Body of pancreas (tissue), 4 donors: ENCODE data around the gene MROH2A. TPM values are rescaled to one million over a fixed set of nuclear protein-coding genes. Genes with fewer than 3 reads are reported as not detected.
A peak's percentile ranks its signal among the peaks of the same experiment; 100 is the strongest.

Experiments
- ATAC-seq: fragments of 150-250 bp; one replicate; pipeline ENCODE4 v1.9.1; 2016
- DNase-seq, 4 donors: peaks; one replicate each; pipeline ENCODE4 v3.0.0-alpha.2; 2019
- H3K27ac ChIP-seq, 4 donors: fragments of 200-600 bp; sonication (generic); 1 replicate in 3 of 4; 2 replicates in 1 of 4; pipeline versions ENCODE4 v1.5.1 to v1.6.1; 2016 to 2019; ENCODE audit warnings: mild to moderate bottlenecking in 1 of 4, mixed read lengths in 1 of 4, moderate library complexity in 1 of 4
- H3K27me3 ChIP-seq, 2 donors: fragments of 200-600 bp; sonication (generic); one replicate each; pipeline ENCODE4 v1.6.0; 2016; ENCODE audit warnings: mild to moderate bottlenecking in 1 of 2
- H3K36me3 ChIP-seq, 2 donors: fragments of 200-600 bp; sonication (generic); replicated peaks in 1 of 2; 2 replicates each; pipeline ENCODE4 v1.5.1; 2016; ENCODE audit warnings: low read depth in 2 of 2; ENCODE audit not compliant: insufficient read depth in 1 of 2
- H3K4me1 ChIP-seq: fragments of 200-600 bp; sonication (generic); one replicate; pipeline ENCODE4 v1.6.0; 2016
- H3K4me3 ChIP-seq, 2 donors: fragments of 200-600 bp; sonication (generic); 1 replicate in 1 of 2; 2 replicates in 1 of 2; pipeline ENCODE4 v1.5.1; 2016 to 2019
- H3K9me3 ChIP-seq, 3 donors: fragments of 200-600 bp; sonication (generic); 1 replicate in 2 of 3; 2 replicates in 1 of 3; pipeline ENCODE4 v1.5.1; 2016
- POLR2A ChIP-seq, 3 donors: fragments of 450-650 bp; IDR thresholded peaks; one replicate each; pipeline ENCODE4 v1.6.1; 2016; ENCODE audit warnings: antibody characterized with exemption in 3 of 3, mild to moderate bottlenecking in 2 of 3
- WGBS, 2 donors: methylation state at CpG; one replicate each; pipeline ENCODE4 v1.1.5; 2017; 5-methylcytosine and 5-hydroxymethylcytosine counted together
- intact Hi-C: fragments of 100-400 bp; cut with DNase I; formaldehyde crosslinking; loops from one replicate; pipeline ENCODE4 v1.15.1; 2023
- total RNA-seq, 2 donors: library from RNA; depleted of rRNA; stranded (reverse); fragments of >200 nt; gene quantifications; one replicate each; pipeline ENCODE4 v1.1.0, GENCODE V29; 2016
- TF ChIP-seq, protein P1 (sequence below), 7 experiments: fragments of 450-650 bp in 4 of 7; fragments of 200-600 bp in 3 of 7; sonication (generic) in 3 of 7; IDR thresholded peaks; one replicate each; pipeline ENCODE4 v1.5.1; 2016 to 2019; ENCODE audit warnings: antibody characterized with exemption in 7 of 7

MROH2A gene
- total RNA-seq, 2 donors from 2014 or later: not detected

DNA sequence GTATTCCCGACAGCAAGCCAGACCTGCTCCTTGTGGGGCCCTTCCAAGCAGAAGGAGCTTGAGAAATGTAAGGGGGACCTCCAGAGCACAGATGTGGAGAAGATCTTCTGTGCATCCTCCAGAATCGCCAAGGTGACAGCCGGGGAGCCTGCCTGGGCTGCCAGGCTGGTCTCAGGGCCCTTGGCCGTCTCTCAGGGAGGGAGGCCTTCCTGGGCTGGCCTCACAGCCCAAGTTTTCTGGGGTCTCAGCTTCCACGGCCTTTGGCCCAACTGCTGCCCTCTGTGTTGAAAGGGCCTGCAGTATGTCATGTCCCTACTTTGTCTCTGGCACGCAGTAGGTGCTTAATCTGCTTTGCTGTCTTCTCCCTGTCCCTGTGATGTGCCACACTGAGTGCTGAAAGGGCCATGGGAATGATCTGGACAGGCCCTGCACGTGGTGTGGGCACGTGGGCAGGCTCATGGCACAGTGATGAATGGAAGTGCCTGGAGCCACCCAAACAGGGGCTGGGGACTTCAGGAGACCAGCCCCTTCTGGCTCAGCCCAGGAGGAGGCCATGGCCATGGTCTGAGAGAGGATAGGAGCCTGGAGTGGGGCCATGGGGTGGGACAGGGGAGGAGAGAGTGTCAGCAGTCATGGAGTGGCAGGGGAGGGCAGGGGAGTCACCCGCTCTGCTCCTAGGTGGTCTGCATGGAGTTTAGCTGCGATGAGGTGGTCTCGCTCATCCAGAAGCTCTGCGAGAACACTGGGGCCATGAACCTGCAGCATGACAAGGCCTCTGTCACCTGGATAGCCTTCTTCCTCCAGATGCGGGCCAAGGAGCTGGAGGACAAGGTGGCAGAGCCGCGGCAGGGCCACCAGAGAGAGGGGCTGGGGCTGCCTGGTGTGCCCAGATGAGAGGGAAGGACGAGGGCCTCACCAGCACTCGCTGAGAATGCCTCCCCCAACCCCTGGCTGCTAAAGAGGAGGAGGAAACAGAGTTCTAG, 40.8 kb downstream of the MROH2A start:
- 62 to 66% methylated on average over 10 to 17 of the region's 17 CpGs for WGBS, 2 donors
- Histone ChIP-seq H3K9me3 (no peaks in the 10 kb centered on the region), H3K36me3 (no peaks in the 10 kb centered on the region), H3K4me1 (no peaks in the 10 kb centered on the region), H3K4me3 (no peak overlapping the region), H3K27ac (no peak overlapping the region), H3K27me3 (no peaks in the 10 kb centered on the region)
- ATAC-seq (no peak), DNase-seq (peak in 1 of 4 donors; percentile 5)
- TF ChIP-seq, protein P1, sequence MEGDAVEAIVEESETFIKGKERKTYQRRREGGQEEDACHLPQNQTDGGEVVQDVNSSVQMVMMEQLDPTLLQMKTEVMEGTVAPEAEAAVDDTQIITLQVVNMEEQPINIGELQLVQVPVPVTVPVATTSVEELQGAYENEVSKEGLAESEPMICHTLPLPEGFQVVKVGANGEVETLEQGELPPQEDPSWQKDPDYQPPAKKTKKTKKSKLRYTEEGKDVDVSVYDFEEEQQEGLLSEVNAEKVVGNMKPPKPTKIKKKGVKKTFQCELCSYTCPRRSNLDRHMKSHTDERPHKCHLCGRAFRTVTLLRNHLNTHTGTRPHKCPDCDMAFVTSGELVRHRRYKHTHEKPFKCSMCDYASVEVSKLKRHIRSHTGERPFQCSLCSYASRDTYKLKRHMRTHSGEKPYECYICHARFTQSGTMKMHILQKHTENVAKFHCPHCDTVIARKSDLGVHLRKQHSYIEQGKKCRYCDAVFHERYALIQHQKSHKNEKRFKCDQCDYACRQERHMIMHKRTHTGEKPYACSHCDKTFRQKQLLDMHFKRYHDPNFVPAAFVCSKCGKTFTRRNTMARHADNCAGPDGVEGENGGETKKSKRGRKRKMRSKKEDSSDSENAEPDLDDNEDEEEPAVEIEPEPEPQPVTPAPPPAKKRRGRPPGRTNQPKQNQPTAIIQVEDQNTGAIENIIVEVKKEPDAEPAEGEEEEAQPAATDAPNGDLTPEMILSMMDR (IDR thresholded peaks at IDR 0.05): no peak
- TF ChIP-seq POLR2A (IDR thresholded peaks at IDR 0.05): no peak
- intact Hi-C loops: no loop called here

- TF ChIP-seq, protein P1 (IDR thresholded peaks at IDR 0.05): no peak
- TF ChIP-seq POLR2A (IDR thresholded peaks at IDR 0.05): no peak
- Histone ChIP-seq H3K9me3 (no peaks in the 10 kb centered on the region), H3K36me3 (no peaks in the 10 kb centered on the region), H3K27me3 (no peaks in the 10 kb centered on the region), H3K4me3 (no peak overlapping the region), H3K4me1 (no peaks in the 10 kb centered on the region), H3K27ac (no peak overlapping the region)
- 70 to 80% methylated on average over 3 to 16 of the region's 18 CpGs for WGBS, 2 donors
- DNase-seq: peak in 2 of 4 donors; percentile 4 to 5
- ATAC-seq: no peak
- intact Hi-C loops: no loop called here
Observed at GRCh38 chr2:233819884-233820773, 42.0 kb downstream of the MROH2A start.

GRCh38 chr2:233820774-233821105, 42.6 kb downstream of the MROH2A start:
- no peaks in the 10 kb centered on the region for H3K27me3 ChIP-seq
- H3K36me3 ChIP-seq: no peaks in the 10 kb centered on the region
- WGBS, 2 donors: 77 to 80% methylated on average over 6 of the region's 6 CpGs
- H3K4me3 ChIP-seq: no peak overlapping the region
- no peak overlapping the region for H3K27ac ChIP-seq
- DNase-seq (no peak), ATAC-seq (no peak)
- intact Hi-C loops: no loop called here
- no peaks in the 10 kb centered on the region for H3K9me3 ChIP-seq
- H3K4me1 ChIP-seq: no peaks in the 10 kb centered on the region
- TF ChIP-seq POLR2A (IDR thresholded peaks at IDR 0.05): no peak
- TF ChIP-seq, protein P1 (IDR thresholded peaks at IDR 0.05): no peak

- H3K36me3 ChIP-seq: no peaks in the 10 kb centered on the region
- H3K27me3 ChIP-seq: no peaks in the 10 kb centered on the region
- H3K4me1 ChIP-seq: no peaks in the 10 kb centered on the region
- DNase-seq: no peak
- TF ChIP-seq POLR2A (IDR thresholded peaks at IDR 0.05): no peak
- TF ChIP-seq, protein P1 (IDR thresholded peaks at IDR 0.05): no peak
- intact Hi-C loops: no loop called here
- no peak for ATAC-seq
- H3K4me3 ChIP-seq: no peak overlapping the region
- 83 to 90% methylated on average over 3 of the region's 3 CpGs for WGBS, 2 donors
- H3K9me3 ChIP-seq: no peaks in the 10 kb centered on the region
- no peak overlapping the region for H3K27ac ChIP-seq
Observed at GRCh38 chr2:233821196-233821595, 43.1 kb downstream of the MROH2A start.
